Measurements from ENCODE around the gene PLEKHA5.

Gene PLEKHA5

DNA sequence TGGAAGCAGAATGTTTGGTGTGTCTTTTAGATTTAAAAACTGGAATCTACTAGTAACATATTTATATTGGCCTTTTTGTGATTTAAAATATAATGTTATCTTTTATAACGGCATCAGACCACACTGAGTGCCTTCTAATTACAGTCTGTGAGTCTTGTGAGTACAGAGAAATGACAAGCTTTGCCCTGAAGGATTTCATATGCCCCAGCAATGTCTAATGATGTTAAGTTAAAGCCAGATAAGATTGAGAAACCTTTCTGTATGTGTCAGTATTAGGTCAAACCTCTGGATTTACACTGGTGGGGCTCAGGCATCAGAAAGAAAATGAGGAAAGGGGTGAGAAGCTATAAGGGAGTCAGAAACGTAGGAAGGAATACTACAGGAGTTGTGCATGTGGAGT, 25.2 kb downstream of the PLEKHA5 start:
- Histone ChIP-seq H3K4me1 (ENCODE audit: control insufficient read depth, low read length) (no peaks in the 10 kb centered on the region), H3K9me2 (replicated peaks; ENCODE audit: control insufficient read depth, low read length) (no peaks in the 10 kb centered on the region), H3K27ac (ENCODE audit: low read depth, low read length) (no peak overlapping the region), H3K27me3 (ENCODE audit: control insufficient read depth, low read length) (no peaks in the 10 kb centered on the region), H3K36me3 (ENCODE audit: control insufficient read depth, low read length) (peaks cover 4% of the 10 kb centered on the region), H3K4me2 (ENCODE audit: low read length) (no peak overlapping the region), H3F3A (ENCODE audit: control insufficient read depth, insufficient read depth) (no peaks in the 10 kb centered on the region), H4K20me1 (ENCODE audit: control insufficient read depth, insufficient read depth, low read depth, low read length) (no peaks in the 10 kb centered on the region), H3K4me3 (ENCODE audit: low read length) (no peak overlapping the region), H3K79me2 (ENCODE audit: control insufficient read depth, low read length) (no peaks in the 10 kb centered on the region), H3K9me3 (ENCODE audit: control insufficient read depth, insufficient read depth, low read length) (no peaks in the 10 kb centered on the region)
- TF ChIP-seq, protein P1, sequence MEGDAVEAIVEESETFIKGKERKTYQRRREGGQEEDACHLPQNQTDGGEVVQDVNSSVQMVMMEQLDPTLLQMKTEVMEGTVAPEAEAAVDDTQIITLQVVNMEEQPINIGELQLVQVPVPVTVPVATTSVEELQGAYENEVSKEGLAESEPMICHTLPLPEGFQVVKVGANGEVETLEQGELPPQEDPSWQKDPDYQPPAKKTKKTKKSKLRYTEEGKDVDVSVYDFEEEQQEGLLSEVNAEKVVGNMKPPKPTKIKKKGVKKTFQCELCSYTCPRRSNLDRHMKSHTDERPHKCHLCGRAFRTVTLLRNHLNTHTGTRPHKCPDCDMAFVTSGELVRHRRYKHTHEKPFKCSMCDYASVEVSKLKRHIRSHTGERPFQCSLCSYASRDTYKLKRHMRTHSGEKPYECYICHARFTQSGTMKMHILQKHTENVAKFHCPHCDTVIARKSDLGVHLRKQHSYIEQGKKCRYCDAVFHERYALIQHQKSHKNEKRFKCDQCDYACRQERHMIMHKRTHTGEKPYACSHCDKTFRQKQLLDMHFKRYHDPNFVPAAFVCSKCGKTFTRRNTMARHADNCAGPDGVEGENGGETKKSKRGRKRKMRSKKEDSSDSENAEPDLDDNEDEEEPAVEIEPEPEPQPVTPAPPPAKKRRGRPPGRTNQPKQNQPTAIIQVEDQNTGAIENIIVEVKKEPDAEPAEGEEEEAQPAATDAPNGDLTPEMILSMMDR (IDR thresholded peaks at IDR 0.05; ENCODE audit: low read depth, low read length, poor library complexity, severe bottlenecking), result no peak
- TF ChIP-seq EZH2phosphoT487 (IDR thresholded peaks at IDR 0.05; ENCODE audit: borderline replicate concordance, low read length), result no peak

DNA sequence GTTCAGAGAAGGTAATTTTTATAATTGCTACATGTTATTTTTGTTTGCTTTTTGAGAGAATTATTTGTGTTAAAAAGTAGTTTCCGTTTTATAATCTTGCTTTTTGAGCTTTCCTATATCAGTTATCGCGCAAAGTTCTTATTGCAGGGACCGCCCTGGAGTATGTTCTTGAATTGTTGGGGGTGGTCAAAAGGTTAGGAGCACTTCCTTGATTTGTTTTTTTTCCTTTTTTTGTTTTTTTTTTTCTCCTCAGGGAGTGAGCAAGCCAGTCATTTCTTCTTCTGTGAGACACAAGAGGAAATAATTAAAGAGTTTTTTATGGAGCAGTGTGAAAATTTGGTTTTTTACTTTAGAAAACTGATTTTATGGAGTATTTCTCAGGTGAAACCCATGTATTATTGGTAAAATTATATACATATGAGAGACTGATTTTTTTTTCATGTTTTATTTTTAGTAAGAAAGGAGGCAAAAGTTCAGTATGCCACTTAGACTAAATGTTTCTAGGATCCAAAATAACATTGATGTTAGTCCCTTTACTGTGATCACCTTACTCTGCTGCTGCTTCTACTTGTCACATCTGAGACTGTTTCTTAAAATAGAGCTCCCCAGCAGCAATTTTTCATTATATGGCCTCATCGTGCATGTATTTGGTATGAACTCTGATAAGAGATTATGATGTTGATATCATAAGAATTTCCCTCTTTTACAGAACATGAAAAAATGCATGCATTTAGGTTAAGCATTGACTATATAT, 26.6 kb downstream of the PLEKHA5 start:
- no peaks in the 10 kb centered on the region for H4K20me1 ChIP-seq (ENCODE audit: control insufficient read depth, insufficient read depth, low read depth, low read length)
- H3K36me3 ChIP-seq (ENCODE audit: control insufficient read depth, low read length), result peaks cover 4% of the 10 kb centered on the region; the same call in 1 of the 2 replicates
- H3K9me3 ChIP-seq (ENCODE audit: control insufficient read depth, insufficient read depth, low read length), result no peaks in the 10 kb centered on the region
- TF ChIP-seq EZH2phosphoT487 (IDR thresholded peaks at IDR 0.05; ENCODE audit: borderline replicate concordance, low read length), result no peak
- TF ChIP-seq, protein P1 (IDR thresholded peaks at IDR 0.05; ENCODE audit: low read depth, low read length, poor library complexity, severe bottlenecking), result no peak
- H3F3A ChIP-seq (ENCODE audit: control insufficient read depth, insufficient read depth), result no peaks in the 10 kb centered on the region
- H3K4me1 ChIP-seq (ENCODE audit: control insufficient read depth, low read length), result no peaks in the 10 kb centered on the region
- no peak overlapping the region for H3K4me3 ChIP-seq (ENCODE audit: low read length)
- H3K27ac ChIP-seq (ENCODE audit: low read depth, low read length), result no peak overlapping the region
- H3K4me2 ChIP-seq (ENCODE audit: low read length), result no peak overlapping the region
- H3K79me2 ChIP-seq (ENCODE audit: control insufficient read depth, low read length), result no peaks in the 10 kb centered on the region
- H3K27me3 ChIP-seq (ENCODE audit: control insufficient read depth, low read length), result no peaks in the 10 kb centered on the region
- no peaks in the 10 kb centered on the region for H3K9me2 ChIP-seq (replicated peaks; ENCODE audit: control insufficient read depth, low read length)

DNA sequence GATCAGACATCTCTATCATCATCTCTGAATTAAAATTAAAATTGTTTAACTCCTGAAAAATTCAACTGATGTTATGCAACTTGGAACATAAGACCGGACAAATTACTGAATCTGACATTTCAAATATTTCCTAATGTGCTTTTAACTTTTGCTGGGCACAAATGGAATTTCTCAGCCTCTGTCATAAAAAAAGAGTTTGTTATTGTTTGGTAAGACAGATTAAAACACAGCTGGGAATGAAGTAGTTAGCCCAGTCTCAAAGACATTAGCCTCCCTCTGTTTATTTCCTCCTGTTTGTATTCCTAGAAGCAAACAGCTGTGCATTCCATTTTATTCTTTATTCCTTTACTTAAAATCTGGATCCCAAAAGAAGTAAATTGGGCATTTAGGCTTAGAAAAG, 29.4 kb downstream of the PLEKHA5 start:
- no peaks in the 10 kb centered on the region for H3K27me3 ChIP-seq (ENCODE audit: control insufficient read depth, low read length)
- TF ChIP-seq EZH2phosphoT487 (IDR thresholded peaks at IDR 0.05; ENCODE audit: borderline replicate concordance, low read length), result no peak
- TF ChIP-seq, protein P1 (IDR thresholded peaks at IDR 0.05; ENCODE audit: low read depth, low read length, poor library complexity, severe bottlenecking), result no peak
- H3K79me2 ChIP-seq (ENCODE audit: control insufficient read depth, low read length), result no peaks in the 10 kb centered on the region
- H3K4me3 ChIP-seq (ENCODE audit: low read length), result no peak overlapping the region
- no peaks in the 10 kb centered on the region for H3F3A ChIP-seq (ENCODE audit: control insufficient read depth, insufficient read depth)
- no peaks in the 10 kb centered on the region for H4K20me1 ChIP-seq (ENCODE audit: control insufficient read depth, insufficient read depth, low read depth, low read length)
- H3K27ac ChIP-seq (ENCODE audit: low read depth, low read length), result no peak overlapping the region
- H3K9me2 ChIP-seq (replicated peaks; ENCODE audit: control insufficient read depth, low read length), result no peaks in the 10 kb centered on the region
- no peaks in the 10 kb centered on the region for H3K36me3 ChIP-seq (ENCODE audit: control insufficient read depth, low read length)
- no peaks in the 10 kb centered on the region for H3K4me1 ChIP-seq (ENCODE audit: control insufficient read depth, low read length)
- no peaks in the 10 kb centered on the region for H3K9me3 ChIP-seq (ENCODE audit: control insufficient read depth, insufficient read depth, low read length)
- H3K4me2 ChIP-seq (ENCODE audit: low read length), result no peak overlapping the region
